GM21737 (cell line): ENCODE results near the gene CDCP1.

ENCODE experiments used
- ATAC-seq: cut with Tn5 transposase; IDR thresholded peaks from one replicate; pipeline ENCODE4 v1.9.1; 2021; ENCODE audit warnings: mild to moderate bottlenecking, moderate library complexity; ENCODE audit not compliant: unreplicated experiment

The CDCP1 gene

DNA sequence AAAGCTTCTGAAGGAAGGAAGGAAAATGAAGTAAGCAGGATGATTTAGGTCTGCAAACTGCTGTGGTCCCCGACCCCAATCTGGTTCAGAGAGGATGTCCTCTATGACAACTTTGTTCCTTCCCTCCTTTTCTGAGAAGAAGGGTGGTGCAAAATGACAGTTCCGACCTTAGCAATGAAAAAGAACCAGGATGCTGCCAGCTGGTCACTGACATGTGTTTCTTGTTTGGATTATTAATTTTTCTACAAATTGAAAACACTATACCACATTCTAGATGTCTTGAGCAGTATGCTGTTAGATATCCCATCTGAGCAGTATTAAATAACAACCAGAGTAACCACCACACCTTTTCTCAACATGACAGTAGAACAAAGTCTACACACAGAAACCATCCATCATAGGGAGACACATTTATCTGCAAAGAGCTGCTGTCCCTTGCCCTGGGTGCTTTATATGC lies 27.5 kb downstream of the CDCP1 start:
- ATAC-seq = no peak

DNA sequence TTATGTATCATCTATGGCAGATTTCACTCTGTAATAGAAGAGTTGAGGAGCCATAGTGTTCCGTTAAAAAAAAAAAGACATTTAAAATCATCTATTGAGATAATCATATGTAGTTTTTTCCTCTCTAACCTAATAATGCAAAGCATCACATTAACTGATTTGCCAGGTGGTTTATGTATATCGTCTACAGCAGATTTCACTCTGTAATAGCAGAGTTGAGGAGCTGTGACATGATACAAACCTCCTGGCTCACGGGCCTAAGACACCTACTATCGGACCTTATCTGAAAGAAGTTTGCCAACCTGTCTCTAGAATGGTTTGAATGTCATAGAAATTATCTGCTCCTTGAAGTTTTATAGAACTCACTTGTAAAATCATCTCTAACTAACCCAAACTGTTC lies 29.8 kb downstream of the CDCP1 start:
- ATAC-seq = no peak

DNA sequence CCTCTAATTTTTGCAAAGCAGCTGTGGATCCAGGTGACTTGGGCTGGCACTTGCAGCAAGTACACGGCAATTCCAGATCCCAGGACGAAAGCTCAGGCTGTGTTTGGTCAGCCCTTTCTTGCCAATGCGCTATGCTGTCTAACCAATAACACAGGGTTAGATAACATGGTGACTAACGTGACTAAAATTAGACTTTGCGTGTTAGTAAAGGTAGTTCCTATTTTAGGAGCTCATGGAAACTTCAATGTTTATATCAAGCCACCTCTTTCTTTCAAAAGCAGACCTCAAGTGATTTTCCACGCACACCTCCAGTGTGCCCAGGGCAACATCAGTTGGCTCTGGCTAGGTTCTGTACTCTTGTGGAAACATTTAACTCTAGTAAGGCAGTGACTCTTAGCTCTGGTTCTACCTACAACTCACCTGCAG lies 32.5 kb downstream of the CDCP1 start:
- ATAC-seq = no peak

DNA sequence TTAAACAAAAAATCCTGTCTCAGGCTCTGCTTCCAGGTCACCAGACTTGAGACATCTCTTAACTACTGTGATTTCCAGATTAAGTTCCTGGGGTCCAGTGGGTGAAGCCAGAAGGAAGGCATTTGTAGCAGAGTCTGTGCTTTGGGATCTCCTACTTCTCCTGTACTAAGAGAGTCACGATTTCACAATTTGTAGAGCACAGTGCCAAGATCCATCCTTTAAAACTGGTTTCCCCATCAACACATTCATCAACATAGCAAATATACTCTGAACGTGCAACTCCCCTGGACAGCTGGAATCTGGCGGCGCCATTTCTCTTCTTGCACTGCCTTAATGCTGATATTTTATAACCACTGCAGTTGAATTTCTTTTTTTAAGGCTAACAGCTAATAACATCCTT lies 33.2 kb downstream of the CDCP1 start:
- no peak for ATAC-seq

DNA sequence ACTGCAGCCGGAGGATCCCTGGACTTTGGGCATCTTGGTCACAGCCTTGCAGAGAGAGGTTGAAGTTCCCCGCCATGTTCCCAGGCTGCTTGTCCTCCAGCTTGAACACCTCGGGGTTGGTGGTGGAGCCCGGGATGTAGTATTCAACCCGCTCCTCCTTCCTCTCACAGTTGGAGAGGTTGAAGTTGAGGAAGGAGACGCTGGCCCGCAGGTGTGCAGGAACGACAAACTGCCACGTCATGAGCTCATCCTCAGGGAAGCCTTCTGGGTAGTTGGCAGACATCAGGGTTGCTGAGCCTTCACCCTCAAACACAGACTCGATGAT lies 35.7 kb downstream of the CDCP1 start:
- ATAC-seq = no peak

DNA sequence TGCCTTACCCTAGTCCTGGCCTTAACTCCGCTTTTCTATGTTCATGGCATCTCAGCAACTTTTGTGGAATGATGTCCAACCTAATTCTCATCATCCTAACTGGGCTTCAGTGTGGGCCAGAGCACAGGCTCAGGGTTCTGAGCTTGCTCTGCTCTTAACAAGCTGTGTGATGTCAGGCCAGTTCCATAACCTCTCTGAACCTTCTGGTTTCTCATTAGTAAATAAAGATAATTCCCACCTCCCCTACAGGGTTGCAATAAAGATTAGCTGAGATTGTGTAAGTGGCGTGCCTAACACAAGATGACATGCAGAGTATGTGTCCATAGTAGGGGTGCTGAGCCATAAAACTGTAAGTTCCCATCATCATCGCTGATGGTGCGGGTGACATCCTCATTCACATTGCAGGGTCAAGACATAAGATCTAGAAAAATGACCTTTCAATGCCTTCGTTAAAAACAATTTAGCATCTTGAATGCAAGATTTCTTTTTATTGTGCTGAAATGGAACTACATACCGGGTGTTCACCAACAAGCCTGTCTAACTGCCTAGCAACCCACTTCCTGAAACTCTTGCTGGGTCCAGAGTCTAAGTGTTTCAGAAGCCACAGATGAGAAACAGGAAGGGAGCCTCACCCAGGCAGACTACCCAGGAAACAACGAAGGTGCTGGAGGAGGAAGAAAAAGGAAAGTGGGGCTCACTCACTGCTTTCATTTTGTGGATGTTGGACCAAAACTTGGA lies 36.2 kb downstream of the CDCP1 start:
- ATAC-seq = no peak

DNA sequence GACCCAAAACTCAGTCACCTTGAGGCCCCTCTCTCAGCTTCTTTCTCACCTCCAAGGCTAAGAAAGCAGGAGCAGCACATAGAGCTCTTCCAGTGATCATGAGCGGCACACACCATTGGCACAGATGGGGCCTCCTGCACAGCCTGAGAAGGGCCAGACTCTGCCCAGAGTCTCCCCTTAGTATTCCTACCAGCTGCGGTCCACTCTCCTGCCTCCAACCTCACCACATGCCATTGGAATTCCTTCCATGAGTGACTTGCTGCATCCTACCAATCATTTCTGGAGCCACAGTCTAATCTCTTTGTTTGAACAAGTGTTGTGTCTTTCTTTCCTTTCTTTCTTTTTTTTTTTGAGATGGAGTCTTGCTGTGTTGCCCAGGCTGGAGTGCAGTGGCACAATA lies 39.3 kb downstream of the CDCP1 start:
- no peak for ATAC-seq

DNA sequence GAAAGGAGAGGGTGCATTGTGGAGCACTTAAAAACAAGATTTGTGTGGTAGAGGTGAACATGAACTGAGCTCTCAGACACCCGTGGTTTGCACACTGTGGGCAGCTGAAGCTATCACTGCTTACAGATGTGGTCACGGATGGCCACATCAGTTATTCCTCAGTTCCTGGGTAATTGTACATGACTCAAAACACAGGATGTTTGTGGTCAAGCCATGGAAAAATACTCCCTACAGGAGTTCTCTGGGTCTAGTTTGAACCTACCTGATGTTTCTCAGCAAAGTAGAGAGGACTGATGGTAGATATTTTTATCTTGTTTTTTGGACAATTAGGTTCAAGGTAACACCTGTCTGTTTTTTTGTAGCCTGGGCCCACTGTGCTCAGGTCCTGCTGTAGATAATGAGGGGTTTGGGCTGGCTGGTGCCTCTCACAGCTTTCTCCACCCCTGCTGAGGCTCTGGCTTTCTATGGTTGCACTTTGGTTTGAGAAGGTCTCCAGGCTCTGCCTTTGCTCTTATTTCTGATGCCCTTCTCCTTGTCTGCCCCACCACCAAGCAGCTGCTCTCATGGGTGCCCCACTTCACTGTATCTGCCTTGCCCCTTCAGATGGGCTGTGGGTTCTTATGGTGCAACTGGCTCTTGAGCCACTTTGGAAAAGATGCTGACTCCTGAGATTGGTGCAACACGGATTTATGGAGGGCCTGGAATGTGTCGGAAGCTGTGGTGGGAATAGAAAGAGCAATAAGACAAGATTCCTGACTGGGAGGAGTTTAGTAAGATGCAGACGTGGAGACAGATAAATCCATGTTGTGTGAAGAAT lies 40.1 kb downstream of the CDCP1 start:
- ATAC-seq = no peak

DNA sequence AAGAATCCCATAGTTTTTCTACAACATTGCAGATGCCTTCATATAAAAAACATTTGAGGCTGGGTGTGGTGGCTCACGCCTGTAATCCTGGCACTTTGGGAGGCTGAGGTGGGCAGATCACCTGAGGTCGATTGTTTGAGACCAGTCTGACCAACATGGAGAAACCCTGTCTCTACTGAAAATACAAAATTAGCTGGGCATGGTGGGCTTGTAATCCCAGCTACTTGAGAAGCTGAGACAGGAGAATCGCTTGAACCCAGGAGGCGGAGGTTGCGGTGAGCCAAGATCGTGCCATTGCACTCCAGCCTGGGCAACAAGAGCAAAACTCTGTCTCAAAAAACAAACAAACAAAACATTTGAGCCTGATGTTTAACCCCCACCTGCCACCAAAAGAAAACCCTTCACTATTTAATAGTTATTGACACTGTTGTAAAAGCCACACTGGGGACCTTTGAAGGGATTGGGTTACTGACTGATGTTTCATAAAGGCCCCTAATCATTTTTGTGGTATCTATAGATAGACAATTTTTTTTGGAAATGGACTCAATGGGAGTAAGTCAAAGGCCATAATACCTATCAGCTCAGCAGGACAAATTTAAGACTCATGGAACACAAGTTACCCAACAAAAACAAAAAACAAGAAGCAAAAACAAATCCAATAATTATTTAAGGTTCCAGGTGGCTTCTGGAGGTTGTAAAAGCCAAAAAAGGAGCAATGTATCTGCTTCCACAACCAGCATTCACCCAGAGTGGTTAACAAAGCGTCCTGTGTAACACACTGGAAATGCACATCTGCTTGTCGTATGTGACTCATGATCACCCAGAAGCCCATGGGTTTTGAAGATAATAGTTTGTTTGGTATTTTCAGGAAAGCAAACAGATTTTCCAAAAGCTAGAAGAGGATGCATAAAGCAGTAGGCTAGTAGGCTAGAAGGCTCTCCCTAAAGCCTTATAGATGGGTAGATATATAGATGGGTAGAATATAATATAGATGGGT lies 41.2 kb downstream of the CDCP1 start:
- no peak for ATAC-seq

DNA sequence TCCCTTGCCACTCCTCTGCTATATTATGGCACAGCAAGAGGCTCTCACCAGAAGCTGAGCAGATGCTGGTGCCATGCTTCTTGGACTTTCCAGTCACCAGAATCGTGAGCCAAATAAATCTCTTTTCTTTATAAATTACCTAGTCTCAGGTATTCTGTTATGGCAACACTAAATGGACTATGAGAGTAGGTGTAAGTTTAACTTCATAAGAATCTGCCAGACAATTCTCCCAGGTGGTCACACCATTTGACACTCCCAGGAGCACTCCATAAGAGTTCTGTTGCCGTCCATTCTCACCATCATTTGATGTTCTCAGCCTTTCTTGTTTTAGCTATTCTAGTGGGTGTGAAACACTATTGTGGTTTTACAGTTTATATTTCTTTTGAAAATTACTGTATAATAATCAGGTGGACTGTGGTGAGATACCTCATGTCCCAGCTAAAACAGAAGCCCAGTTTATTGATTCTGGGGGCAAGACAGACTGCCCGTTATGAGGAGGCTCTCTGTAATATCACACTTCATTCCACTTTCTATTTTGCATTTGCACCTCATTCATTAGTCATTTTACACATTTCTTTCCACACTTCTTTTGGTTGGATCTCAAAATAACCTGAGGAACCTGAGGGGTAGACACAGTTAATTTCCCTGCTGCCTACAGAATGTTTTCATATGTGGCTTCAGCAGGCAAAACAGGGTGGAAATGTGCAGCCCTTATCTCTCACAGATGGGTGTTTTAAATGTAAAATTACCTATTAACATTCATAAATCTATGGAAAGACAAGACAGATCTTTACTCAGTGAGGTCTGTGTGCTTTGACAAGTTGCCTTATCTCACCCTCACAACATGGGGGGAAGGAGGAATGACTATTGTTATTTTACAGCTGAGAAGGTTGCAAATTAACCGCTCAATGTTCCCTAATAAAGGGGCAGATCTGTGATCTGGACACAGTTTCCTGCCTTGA lies 42.1 kb downstream of the CDCP1 start:
- no peak for ATAC-seq

DNA sequence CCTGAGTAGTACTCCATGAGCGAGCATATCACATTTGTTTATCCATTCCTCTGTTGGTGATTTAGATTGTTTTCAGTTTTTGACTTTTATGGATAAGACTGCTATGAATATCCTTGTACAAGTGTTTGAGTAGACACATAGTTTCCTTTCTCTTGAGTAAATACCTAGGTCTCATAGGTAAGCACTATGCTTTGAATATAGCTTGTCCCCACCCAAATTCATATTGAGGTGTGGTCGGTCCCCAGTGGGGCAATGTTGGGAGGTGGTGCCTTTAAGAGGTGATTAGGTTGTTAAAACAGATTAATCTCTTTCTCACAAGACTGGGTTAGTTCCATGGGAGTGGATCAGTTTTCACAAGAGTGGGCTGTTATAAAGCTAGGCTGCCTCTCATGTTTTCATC lies 42.8 kb downstream of the CDCP1 start:
- no peak for ATAC-seq

DNA sequence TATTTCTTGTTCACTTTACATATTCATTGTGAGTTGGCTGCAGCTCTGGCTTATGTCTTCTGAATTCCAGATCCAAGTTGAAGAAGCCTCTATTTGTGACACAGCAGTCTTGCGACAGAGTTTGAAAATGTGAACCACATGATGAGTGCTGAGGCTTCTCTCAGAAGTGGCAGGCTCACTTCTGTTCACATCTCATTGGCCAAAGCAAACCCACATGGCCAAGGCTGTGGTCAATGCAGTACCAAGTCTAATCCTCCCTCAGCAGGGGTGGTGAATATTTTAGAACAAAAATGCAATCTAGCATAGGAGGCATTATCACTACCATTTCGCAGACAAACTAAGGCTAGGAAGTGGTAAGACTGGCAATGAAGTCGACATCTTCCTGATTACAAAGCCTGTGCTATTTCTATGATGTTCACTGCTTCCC lies 45.2 kb downstream of the CDCP1 start:
- ATAC-seq = no peak

DNA sequence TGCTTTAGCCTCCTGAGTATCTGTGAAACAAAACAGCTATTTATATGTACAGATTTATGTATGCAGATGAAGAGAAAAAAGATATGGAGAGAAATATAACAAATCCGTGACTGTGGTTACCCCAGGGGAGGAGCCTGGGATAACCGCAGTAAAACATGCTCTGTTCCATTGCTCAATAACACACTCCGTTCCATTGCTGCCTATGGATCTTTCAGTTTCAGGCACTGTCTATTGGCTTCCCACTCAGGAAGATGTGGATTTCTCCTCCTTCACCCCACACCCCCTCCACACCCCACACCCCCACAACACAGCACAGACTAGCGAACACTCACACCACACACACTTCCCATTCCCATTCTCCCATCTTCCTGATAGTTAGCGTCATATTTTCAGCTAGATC lies 47.9 kb downstream of the CDCP1 start:
- no peak for ATAC-seq

DNA sequence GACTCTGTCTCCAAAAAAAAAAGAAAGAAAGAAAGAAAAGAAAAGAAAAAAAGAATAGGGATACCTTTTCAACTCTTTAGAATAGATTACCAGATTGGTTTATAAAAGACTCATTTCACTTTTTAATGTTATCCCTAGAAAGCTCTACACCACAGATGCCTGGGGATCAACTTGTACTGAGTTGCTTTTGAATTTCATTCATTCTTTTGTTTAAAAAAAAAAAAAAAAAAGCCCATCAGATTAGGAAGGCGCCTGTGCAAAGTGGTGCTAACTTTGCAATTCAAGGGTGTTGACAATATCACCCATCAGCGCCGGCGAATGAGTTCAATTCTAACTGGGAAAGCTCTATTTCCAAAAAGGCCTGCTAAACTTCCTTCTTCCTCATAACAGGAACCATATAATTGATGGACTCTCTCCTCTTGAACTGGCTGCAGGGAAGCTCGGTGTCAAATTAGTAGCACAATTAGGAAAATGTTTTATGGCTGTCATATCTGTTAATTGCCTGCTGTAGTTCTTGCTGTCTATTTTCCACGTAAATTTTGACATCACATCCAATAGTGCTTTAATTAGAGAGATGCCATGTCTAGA lies 48.8 kb downstream of the CDCP1 start:
- no peak for ATAC-seq

DNA sequence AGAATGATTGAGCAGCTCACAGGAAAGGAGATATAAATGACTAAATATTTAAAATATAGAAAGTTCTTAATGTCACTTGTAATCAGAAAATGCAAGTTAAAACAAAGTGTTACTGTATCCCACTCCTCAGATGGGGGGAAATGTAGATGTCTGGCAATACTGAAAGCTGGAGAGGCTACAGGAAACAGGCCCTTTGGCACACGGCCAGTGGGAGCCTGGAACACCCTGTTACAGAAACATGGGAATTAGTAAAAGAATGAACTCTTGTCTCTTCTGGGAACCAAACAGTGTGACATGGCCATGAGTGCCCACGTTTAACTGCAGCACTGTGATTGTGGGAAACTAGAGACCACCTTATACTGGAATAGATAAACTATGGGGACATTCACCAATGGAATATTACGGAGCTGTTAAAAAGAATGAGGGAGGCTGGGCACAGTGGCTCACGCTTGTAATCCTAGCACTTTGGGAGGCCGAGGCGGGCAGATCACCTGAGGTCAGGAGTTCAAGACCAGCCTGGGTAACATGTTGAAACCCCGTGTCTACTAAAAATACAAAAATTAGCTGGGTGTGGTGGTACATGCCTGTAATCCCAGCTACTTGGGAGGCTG lies 50.2 kb downstream of the CDCP1 start:
- no peak for ATAC-seq

DNA sequence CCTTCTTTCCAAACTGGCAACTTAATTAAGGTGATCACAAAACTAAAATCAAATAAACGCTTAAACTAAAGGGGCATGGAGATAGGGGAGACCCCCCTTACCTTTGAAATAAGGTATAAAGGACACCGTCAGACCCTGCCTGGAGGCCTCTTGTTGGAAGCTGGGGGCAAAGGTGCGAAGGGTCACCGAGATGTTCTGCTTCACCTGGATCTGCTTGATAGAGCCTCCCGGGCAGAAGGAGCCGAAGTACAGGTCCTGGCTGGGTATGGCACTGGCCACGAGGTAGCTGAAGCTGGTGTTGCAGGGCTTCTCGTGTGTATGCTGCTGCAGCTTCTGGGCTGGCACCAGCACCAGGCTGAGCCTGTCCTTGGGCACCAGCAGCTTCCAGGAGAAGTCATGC lies 53.0 kb downstream of the CDCP1 start:
- no peak for ATAC-seq

DNA sequence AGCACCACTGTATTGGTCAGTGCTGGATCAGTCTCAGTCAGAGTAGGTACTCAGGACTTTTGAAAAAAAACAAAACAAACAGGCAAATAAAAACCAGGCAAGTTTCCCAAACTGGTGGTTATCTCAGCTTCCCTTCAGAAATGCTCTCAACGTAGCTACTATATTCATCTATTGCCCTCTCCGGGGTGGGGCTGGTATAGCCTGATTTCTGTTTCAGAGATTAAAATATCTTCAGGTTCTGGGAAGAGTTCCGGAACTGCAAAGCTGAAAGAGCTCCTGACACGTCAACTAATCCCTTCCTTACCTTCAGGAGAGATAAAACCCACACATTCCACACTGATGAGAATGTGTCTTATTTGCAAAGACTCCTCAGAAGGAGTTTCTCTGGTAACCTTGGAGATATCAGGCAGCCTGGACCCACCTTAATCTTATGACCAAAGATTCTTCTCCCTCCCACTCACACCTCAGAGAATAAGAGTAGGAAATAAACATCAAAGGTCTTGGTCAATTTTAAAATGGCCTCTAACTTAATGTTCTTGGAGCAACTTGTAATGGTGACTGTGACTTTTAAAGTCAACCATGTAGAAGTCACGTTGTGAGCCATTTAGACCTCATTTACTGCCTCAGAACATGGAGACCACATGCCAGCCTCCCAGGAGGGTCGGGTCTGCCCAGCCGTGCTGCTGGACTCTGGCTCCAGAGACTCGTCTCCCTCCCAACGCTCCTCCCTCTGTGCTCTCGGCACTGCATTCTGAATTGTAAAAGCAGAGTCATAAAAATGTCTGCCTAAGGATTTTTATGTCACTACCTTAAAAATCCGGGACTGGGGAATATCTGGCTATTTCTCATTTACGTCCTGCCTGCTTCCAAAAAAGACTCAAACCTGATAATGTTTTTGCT lies 53.8 kb downstream of the CDCP1 start:
- no peak for ATAC-seq

DNA sequence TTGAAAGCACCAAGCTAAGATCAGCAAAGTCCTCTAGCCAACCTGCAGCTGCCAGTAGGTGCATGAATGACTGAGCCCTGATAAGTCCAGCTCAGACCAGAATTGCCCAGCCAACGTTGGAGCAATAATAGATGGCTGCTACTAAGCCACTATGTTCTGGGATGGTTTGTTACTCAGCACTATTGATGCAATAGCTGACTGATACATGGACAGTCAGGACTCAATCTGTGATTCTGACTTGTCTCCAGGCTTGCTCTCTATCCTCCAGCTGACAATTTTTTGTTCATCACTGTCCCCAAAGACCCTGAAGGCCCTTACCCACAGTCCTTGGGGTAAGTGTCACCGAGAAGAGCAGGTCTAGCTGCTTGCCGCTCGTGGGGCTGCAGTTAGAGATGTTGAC lies 55.3 kb downstream of the CDCP1 start:
- no peak for ATAC-seq
